Neural progenitor cell (in vitro differentiated cells): ENCODE measurements around the gene DOLPP1. TPM values are rescaled to one million over a fixed set of nuclear protein-coding genes. Genes with fewer than 3 reads are reported as not detected.

Source experiments
- DNase-seq: peaks from one replicate; pipeline ENCODE4 v3.0.0-alpha.2; 2016; ENCODE audit warnings: low spot score
- H2AFZ ChIP-seq: fragments of 200-600 bp; sonication (generic); replicated peaks from 2 replicates; pipeline ENCODE4 v1.6.1; 2016; ENCODE audit warnings: antibody characterized with exemption
- H3F3A ChIP-seq: fragments of 200-600 bp; sonication (generic); 2 replicates; pipeline ENCODE4 v1.6.1; 2016; ENCODE audit warnings: antibody characterized with exemption, low read depth
- H3K27ac ChIP-seq: fragments of 200-600 bp; sonication (generic); 2 replicates; pipeline ENCODE4 v1.5.1; 2016; ENCODE audit warnings: mild to moderate bottlenecking
- H3K27me3 ChIP-seq: fragments of 200-600 bp; sonication (generic); 2 replicates; pipeline ENCODE4 v1.6.1; 2016; ENCODE audit warnings: mild to moderate bottlenecking, moderate library complexity
- H3K36me3 ChIP-seq: fragments of 200-600 bp; sonication (generic); 2 replicates; pipeline ENCODE4 v1.5.1; 2016
- H3K4me1 ChIP-seq: fragments of 200-600 bp; sonication (generic); 2 replicates; pipeline ENCODE4 v1.6.1; 2016; ENCODE audit warnings: mixed run types
- H3K4me2 ChIP-seq: fragments of 200-600 bp; sonication (generic); 2 replicates; pipeline ENCODE4 v1.6.1; 2016
- H3K4me3 ChIP-seq: fragments of 200-600 bp; sonication (generic); 2 replicates; pipeline ENCODE4 v1.5.1; 2016
- H3K79me2 ChIP-seq: fragments of 200-600 bp; sonication (generic); 2 replicates; pipeline ENCODE4 v1.6.1; 2016; ENCODE audit warnings: low read depth
- H3K9ac ChIP-seq: fragments of 200-600 bp; sonication (generic); 2 replicates; pipeline ENCODE4 v1.6.1; 2016
- H3K9me3 ChIP-seq: fragments of 200-600 bp; sonication (generic); 2 replicates; pipeline ENCODE4 v1.5.1; 2016; ENCODE audit warnings: low read depth
- H4K20me1 ChIP-seq: fragments of 200-600 bp; sonication (generic); 2 replicates; pipeline ENCODE4 v1.6.1; 2016; ENCODE audit warnings: low read depth
- H3K27ac Mint-ChIP-seq: 3 replicates; pipeline ENCODE4 v1.8.0; 2021; ENCODE audit warnings: mixed read lengths
- H3K27me3 Mint-ChIP-seq: 2 replicates; pipeline ENCODE4 v1.8.0; 2022; ENCODE audit warnings: low read depth, mild to moderate bottlenecking, inconsistent platforms, moderate library complexity, mixed read lengths; ENCODE audit not compliant: insufficient read depth
- H3K36me3 Mint-ChIP-seq: 3 replicates; pipeline ENCODE4 v1.8.0; 2021; ENCODE audit warnings: mixed read lengths
- H3K4me1 Mint-ChIP-seq: 3 replicates; pipeline ENCODE4 v1.8.0; 2021; ENCODE audit warnings: mixed read lengths
- H3K4me3 Mint-ChIP-seq: 3 replicates; pipeline ENCODE4 v1.8.0; 2021; ENCODE audit warnings: mild to moderate bottlenecking, moderate library complexity, mixed read lengths
- H3K9me3 Mint-ChIP-seq: 3 replicates; pipeline ENCODE4 v1.8.0; 2020; ENCODE audit warnings: mixed read lengths
- EZH2 ChIP-seq: fragments of 200-600 bp; sonication (generic); IDR thresholded peaks from 2 replicates; pipeline ENCODE4 v1.6.1; 2017; ENCODE audit warnings: antibody characterized with exemption, mild to moderate bottlenecking, moderate library complexity
- EZH2phosphoT487 ChIP-seq: fragments of 200-600 bp; sonication (generic); IDR thresholded peaks from 2 replicates; pipeline ENCODE4 v1.6.1; 2017; ENCODE audit warnings: antibody characterized with exemption
- total RNA-seq: library from RNA; depleted of rRNA; stranded (reverse); fragments of >200 nt; gene quantifications from 2 replicates; pipeline ENCODE4 v1.2.3, GENCODE V29; 2015; ENCODE audit warnings: low replicate concordance
- TF ChIP-seq, protein P1 (sequence below): fragments of 200-600 bp; sonication (generic); IDR thresholded peaks from 2 replicates; pipeline ENCODE4 v1.5.1; 2017; ENCODE audit warnings: antibody characterized with exemption, mild to moderate bottlenecking

The DOLPP1 gene
- total RNA-seq, 1 donor from 2014 or later = 25.1 TPM

DNA sequence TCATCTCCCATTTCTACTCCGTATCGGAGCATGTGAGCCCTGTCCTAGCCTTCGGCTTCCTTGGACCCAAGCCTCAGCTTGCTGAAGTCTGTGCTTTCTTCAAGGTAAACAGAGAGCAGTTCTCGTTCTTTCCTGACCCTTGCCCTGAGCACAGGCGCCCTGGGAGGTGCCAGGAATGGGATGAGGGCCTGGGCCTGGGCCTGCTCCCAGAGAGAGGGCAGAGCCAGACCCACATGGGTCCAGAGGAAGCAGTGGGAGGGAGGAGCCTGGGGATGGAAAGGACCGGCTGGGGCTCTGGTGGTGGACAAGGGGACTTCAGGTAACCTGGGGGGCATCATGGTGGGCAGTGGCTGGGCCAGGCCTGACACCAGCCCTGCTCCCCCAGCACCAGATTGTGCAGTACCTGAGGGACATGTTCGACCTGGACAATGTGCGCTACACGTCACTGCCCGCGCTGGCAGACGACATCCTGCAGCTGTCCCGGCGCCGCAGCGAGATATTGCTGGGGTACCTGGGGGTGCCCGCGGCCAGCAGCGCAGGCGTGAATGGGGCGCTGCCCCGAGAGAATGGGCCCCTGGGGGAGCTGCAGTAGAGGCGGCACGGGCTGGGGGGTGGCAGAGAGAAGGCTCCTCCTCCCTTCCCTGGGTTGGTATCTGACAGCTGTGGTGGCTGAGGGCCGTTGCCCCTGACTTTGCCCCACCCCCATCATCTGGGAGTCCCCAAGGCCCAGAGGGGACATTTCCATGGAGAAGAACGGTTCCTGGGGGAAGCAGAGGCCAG lies 10.9 kb upstream of the DOLPP1 start:
- H3K4me1 ChIP-seq = no peaks in the 10 kb centered on the region
- no peak overlapping the region for H3K27ac Mint-ChIP-seq
- no peaks in the 10 kb centered on the region for H3K9me3 ChIP-seq
- H4K20me1 ChIP-seq = no peaks in the 10 kb centered on the region
- no peaks in the 10 kb centered on the region for H3K4me1 Mint-ChIP-seq
- TF ChIP-seq EZH2 (no peak), EZH2phosphoT487 (no peak)
- no peak overlapping the region for H3K4me3 ChIP-seq
- no peak overlapping the region for H2AFZ ChIP-seq
- no peak overlapping the region for H3K4me3 Mint-ChIP-seq
- H3K79me2 ChIP-seq = no peaks in the 10 kb centered on the region
- no peak overlapping the region for H3K9ac ChIP-seq
- peaks cover 3% of the 10 kb centered on the region for H3K27me3 Mint-ChIP-seq
- no peak overlapping the region for H3K27ac ChIP-seq
- no peaks in the 10 kb centered on the region for H3K27me3 ChIP-seq
- H3K4me2 ChIP-seq = no peak overlapping the region
- peaks cover 9% of the 10 kb centered on the region for H3K36me3 Mint-ChIP-seq
- H3K9me3 Mint-ChIP-seq = no peaks in the 10 kb centered on the region
- DNase-seq = no peak
- H3K36me3 ChIP-seq = no peaks in the 10 kb centered on the region
- no peaks in the 10 kb centered on the region for H3F3A ChIP-seq

DNA sequence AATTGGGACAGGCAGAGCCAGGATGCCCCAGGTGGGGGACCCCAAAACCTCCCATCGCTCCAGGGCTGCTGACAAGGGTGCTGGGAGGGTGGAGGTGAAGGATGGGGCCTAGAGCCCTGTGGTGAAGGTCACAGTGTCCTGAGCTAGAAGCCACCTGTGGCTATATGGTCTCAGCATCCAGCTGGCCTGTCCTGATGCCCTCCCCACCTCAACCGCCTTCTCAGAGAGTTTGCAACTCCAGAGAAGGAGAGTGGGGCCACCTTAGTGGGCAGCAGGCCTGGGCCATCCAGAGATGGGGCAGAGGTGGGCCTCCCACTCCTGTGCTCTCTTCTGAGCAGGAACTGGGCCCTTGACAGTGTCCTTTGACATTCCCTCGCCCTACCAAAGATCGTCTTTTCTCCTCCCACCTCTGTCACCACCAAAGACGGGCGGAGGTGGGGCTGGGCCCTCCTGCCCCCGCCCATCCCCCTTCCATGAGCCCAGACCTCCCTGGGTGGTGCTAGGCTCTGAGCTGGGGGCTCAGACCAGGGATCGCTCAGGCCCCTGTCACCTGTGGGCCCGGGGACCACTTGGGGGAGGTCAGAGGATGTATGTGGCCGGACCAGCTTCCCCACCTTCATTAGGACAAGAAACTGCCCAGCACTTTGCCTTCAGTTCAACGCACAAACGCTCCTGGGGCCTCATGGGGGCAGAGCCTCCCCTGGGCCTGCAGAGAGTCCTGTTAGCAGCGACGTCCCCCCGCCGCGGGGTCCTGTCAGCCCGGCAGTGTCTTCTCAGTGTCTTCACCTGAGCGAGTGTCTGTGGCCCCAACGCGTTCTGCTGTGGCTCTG lies 10.0 kb upstream of the DOLPP1 start:
- no peaks in the 10 kb centered on the region for H3K79me2 ChIP-seq
- Mint-ChIP-seq H3K36me3 (peaks cover 5% of the 10 kb centered on the region), H3K9me3 (no peaks in the 10 kb centered on the region), H3K27me3 (peaks cover 3% of the 10 kb centered on the region), H3K4me1 (no peaks in the 10 kb centered on the region), H3K27ac (no peak overlapping the region), H3K4me3 (no peak overlapping the region)
- H2AFZ ChIP-seq = no peak overlapping the region
- H3K36me3 ChIP-seq = no peaks in the 10 kb centered on the region
- DNase-seq = no peak
- H3K27ac ChIP-seq = no peak overlapping the region
- H3K9ac ChIP-seq = no peak overlapping the region
- no peaks in the 10 kb centered on the region for H3K9me3 ChIP-seq
- H3K4me3 ChIP-seq = no peak overlapping the region
- no peaks in the 10 kb centered on the region for H4K20me1 ChIP-seq
- H3K4me1 ChIP-seq = no peaks in the 10 kb centered on the region
- no peaks in the 10 kb centered on the region for H3F3A ChIP-seq
- no peak overlapping the region for H3K4me2 ChIP-seq
- H3K27me3 ChIP-seq = no peaks in the 10 kb centered on the region
- TF ChIP-seq EZH2phosphoT487 = no peak
- no peak for TF ChIP-seq EZH2
- TF ChIP-seq, protein P1, sequence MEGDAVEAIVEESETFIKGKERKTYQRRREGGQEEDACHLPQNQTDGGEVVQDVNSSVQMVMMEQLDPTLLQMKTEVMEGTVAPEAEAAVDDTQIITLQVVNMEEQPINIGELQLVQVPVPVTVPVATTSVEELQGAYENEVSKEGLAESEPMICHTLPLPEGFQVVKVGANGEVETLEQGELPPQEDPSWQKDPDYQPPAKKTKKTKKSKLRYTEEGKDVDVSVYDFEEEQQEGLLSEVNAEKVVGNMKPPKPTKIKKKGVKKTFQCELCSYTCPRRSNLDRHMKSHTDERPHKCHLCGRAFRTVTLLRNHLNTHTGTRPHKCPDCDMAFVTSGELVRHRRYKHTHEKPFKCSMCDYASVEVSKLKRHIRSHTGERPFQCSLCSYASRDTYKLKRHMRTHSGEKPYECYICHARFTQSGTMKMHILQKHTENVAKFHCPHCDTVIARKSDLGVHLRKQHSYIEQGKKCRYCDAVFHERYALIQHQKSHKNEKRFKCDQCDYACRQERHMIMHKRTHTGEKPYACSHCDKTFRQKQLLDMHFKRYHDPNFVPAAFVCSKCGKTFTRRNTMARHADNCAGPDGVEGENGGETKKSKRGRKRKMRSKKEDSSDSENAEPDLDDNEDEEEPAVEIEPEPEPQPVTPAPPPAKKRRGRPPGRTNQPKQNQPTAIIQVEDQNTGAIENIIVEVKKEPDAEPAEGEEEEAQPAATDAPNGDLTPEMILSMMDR = no peak

- Histone ChIP-seq H3K4me3 (no peak overlapping the region), H3K9ac (no peak overlapping the region), H3K79me2 (no peaks in the 10 kb centered on the region), H3K36me3 (no peaks in the 10 kb centered on the region), H3K27me3 (no peaks in the 10 kb centered on the region), H3K4me1 (no peaks in the 10 kb centered on the region), H4K20me1 (no peaks in the 10 kb centered on the region), H3K4me2 (no peak overlapping the region), H2AFZ (no peak overlapping the region), H3K9me3 (no peaks in the 10 kb centered on the region), H3F3A (no peaks in the 10 kb centered on the region), H3K27ac (no peak overlapping the region)
- Mint-ChIP-seq H3K9me3 (no peaks in the 10 kb centered on the region), H3K27me3 (peaks cover 3% of the 10 kb centered on the region), H3K27ac (no peak overlapping the region), H3K4me3 (peak overlapping the region; percentile 21), H3K4me1 (no peaks in the 10 kb centered on the region), H3K36me3 (peaks cover 5% of the 10 kb centered on the region)
- TF ChIP-seq, protein P1 = no peak
- TF ChIP-seq EZH2 (no peak), EZH2phosphoT487 (no peak)
- DNase-seq = peak; percentile 45
These were observed 9.3 kb upstream of the DOLPP1 start for GRCh38 chr9:129071526-129072126.
